Measurements from ENCODE around the gene USP49. TPM values are rescaled to one million over a fixed set of nuclear protein-coding genes. Genes with fewer than 3 reads are reported as not detected.

Gene USP49
- total and polyA plus RNA-seq, 10 of the 15 experiments (the other 5 are each of a cell fraction or from before 2014, with no cell fraction given) = 1.0 to 7.7 (median 4.3) TPM

DNA sequence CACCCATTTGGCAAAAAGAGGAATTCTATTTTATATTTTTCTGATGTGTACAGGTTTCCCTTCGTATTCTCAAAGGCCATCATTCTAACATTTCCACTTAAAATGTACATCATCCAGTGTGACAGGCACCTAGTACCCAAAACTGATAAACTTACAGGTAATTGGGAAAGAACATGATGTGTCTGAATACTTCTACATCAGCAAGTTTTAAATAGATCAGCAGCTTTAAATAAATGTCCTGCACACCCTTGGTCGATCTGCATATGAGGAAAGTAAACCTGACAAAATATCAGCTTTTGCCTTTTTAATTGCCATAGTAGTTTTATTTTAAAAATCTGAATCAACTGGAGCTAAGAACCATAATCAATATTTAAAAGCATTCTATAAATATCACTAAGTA lies 81.2 kb downstream of the USP49 start:
- H3K4me2 ChIP-seq (ENCODE audit: control insufficient read depth, insufficient read depth) = no peak overlapping the region
- no peak for ATAC-seq
- no peaks in the 10 kb centered on the region for H3K4me1 ChIP-seq (ENCODE audit: control insufficient read depth, insufficient read depth, low read length)
- CTCF ChIA-PET = interaction anchor here (0.9 to 2.6 kb wide), 4 partner anchors 13 to 290 kb away, joined by 3 to 9 read pairs (median 4); no protein-coding TSS in a partner anchor
- DNase-seq (ENCODE audit: low read depth, low spot score) = no peak
- no peaks in the 10 kb centered on the region for H3K36me3 ChIP-seq (ENCODE audit: control insufficient read depth in 2 of 2, insufficient read depth in 2 of 2, low read length in 1 of 2)
- in situ Hi-C loops (cut with MboI) = no loop called here
- no peaks in the 10 kb centered on the region for H3K27me3 ChIP-seq (replicated peaks in 1 of 2; ENCODE audit: control insufficient read depth in 2 of 2, insufficient read depth in 2 of 2, low read length in 1 of 2)
- intact Hi-C loops (cut with micrococcal nuclease; ENCODE audit: unreplicated experiment) = no loop called here
- SMC1A ChIA-PET (ENCODE audit: uncharacterized antibody, unreplicated experiment) = interaction anchor here (0.9 to 1.4 kb wide), 3 partner anchors 18 to 79 kb away, joined by 3 to 4 read pairs (median 3); no protein-coding TSS in a partner anchor
- no peak overlapping the region for H2AFZ ChIP-seq (ENCODE audit: control insufficient read depth, low read depth, low read length)
- TF ChIP-seq ZNF622 (IDR thresholded peaks at IDR 0.05) (no peak), GATAD2B (conservative IDR thresholded peaks at IDR 0.05; ENCODE audit: low read depth) (no peak), POLR2AphosphoS5 (IDR thresholded peaks at IDR 0.05; ENCODE audit: low read length) (no peak), FOXK2 (IDR thresholded peaks at IDR 0.05) (no peak), SMARCA5 (IDR thresholded peaks at IDR 0.05) (no peak), HDAC6 (IDR thresholded peaks at IDR 0.05; ENCODE audit: unreplicated experiment) (no peak), MEF2A (IDR thresholded peaks at IDR 0.05; ENCODE audit: insufficient read depth, low read depth, low read length) (no peak), STAT1 (conservative IDR thresholded peaks at IDR 0.05) (no peak), TARDBP (IDR thresholded peaks at IDR 0.05; ENCODE audit: borderline replicate concordance) (no peak), JUND (IDR thresholded peaks at IDR 0.05; ENCODE audit: low read depth, low read length) (no peak), RBBP5 (conservative IDR thresholded peaks at IDR 0.05) (no peak), FOS (IDR thresholded peaks at IDR 0.05; ENCODE audit: borderline replicate concordance, extremely low read depth, insufficient read length) (no peak), SREBF2 (IDR thresholded peaks at IDR 0.05; ENCODE audit: low read length) (no peak), SRF (IDR thresholded peaks at IDR 0.05; ENCODE audit: low read depth in 2 of 2, low read length in 2 of 2) (no peak), YBX1 (IDR thresholded peaks at IDR 0.05) (no peak), RB1 (IDR thresholded peaks at IDR 0.05; ENCODE audit: borderline replicate concordance) (no peak)
- TF ChIP-seq, protein P1, sequence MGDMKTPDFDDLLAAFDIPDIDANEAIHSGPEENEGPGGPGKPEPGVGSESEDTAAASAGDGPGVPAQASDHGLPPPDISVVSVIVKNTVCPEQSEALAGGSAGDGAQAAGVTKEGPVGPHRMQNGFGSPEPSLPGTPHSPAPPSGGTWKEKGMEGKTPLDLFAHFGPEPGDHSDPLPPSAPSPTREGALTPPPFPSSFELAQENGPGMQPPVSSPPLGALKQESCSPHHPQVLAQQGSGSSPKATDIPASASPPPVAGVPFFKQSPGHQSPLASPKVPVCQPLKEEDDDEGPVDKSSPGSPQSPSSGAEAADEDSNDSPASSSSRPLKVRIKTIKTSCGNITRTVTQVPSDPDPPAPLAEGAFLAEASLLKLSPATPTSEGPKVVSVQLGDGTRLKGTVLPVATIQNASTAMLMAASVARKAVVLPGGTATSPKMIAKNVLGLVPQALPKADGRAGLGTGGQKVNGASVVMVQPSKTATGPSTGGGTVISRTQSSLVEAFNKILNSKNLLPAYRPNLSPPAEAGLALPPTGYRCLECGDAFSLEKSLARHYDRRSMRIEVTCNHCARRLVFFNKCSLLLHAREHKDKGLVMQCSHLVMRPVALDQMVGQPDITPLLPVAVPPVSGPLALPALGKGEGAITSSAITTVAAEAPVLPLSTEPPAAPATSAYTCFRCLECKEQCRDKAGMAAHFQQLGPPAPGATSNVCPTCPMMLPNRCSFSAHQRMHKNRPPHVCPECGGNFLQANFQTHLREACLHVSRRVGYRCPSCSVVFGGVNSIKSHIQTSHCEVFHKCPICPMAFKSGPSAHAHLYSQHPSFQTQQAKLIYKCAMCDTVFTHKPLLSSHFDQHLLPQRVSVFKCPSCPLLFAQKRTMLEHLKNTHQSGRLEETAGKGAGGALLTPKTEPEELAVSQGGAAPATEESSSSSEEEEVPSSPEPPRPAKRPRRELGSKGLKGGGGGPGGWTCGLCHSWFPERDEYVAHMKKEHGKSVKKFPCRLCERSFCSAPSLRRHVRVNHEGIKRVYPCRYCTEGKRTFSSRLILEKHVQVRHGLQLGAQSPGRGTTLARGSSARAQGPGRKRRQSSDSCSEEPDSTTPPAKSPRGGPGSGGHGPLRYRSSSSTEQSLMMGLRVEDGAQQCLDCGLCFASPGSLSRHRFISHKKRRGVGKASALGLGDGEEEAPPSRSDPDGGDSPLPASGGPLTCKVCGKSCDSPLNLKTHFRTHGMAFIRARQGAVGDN (IDR thresholded peaks at IDR 0.05) = no peak
- TF ChIP-seq, protein P2, sequence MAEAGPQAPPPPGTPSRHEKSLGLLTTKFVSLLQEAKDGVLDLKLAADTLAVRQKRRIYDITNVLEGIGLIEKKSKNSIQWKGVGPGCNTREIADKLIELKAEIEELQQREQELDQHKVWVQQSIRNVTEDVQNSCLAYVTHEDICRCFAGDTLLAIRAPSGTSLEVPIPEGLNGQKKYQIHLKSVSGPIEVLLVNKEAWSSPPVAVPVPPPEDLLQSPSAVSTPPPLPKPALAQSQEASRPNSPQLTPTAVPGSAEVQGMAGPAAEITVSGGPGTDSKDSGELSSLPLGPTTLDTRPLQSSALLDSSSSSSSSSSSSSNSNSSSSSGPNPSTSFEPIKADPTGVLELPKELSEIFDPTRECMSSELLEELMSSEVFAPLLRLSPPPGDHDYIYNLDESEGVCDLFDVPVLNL (IDR thresholded peaks at IDR 0.05; ENCODE audit: low read depth, low read length) = no peak
- no peaks in the 10 kb centered on the region for H3K9me3 ChIP-seq (replicated peaks; ENCODE audit: control insufficient read depth, insufficient read depth, low read length)
- no peak for FAIRE-seq
- no peaks in the 10 kb centered on the region for H4K20me1 ChIP-seq (ENCODE audit: control insufficient read depth, insufficient read depth)
- H3K79me2 ChIP-seq (ENCODE audit: control insufficient read depth, insufficient read depth, low read length) = no peaks in the 10 kb centered on the region
- no peak overlapping the region for H3K27ac ChIP-seq (ENCODE audit: control insufficient read depth, insufficient read depth)
- RAD21 ChIA-PET (ENCODE audit: unreplicated experiment) = interaction anchor here (0.6 kb wide), 1 partner anchor 34 kb away, joined by 3 read pairs; the partner anchor contains the start of gene PRICKLE4
- H3K4me3 ChIP-seq = no peak overlapping the region
- 93% methylated on average over 2 of the region's 2 CpGs for WGBS (ENCODE audit: insufficient coverage, insufficient replicate concordance, low lambda C conversion rate, missing lambda C conversion rate)
- no TSS peak for BruUV-seq (replicated peaks)
- H3K9ac ChIP-seq (ENCODE audit: control insufficient read depth, insufficient read depth, low read length) = no peak overlapping the region
- POLR2A ChIA-PET = interaction anchor here (0.6 to 0.9 kb wide), 2 partner anchors 10 to 171 kb away, joined by 3 read pairs; no protein-coding TSS in a partner anchor

Data from GM12878 (cell line).